IMR-90 (cell line): Measurements from ENCODE around the gene CGN.

ENCODE experiments used
- BHLHE40 ChIP-seq: fragments of 150-350 bp; IDR thresholded peaks from 2 replicates; pipeline ENCODE4 v1.6.1; 2016; ENCODE audit warnings: mild to moderate bottlenecking, low read depth, low read length
- POLR2A ChIP-seq: IDR thresholded peaks from 2 replicates; pipeline ENCODE4 v1.6.1; 2012; ENCODE audit warnings: mild to moderate bottlenecking, low read depth, low read length
- RAD21 ChIP-seq: IDR thresholded peaks from 2 replicates; pipeline ENCODE4 v1.6.1; 2012; ENCODE audit warnings: low read length, improper control_type of control experiment
- SMC3 ChIP-seq: fragments of 150-350 bp; IDR thresholded peaks from 2 replicates; pipeline ENCODE4 v1.6.1; 2016; ENCODE audit warnings: low read depth, mild to moderate bottlenecking, antibody characterized with exemption, low read length, moderate library complexity
- TF ChIP-seq, protein P1 (sequence below): conservative IDR thresholded peaks from 2 replicates; pipeline ENCODE4 v1.5.1; 2012; ENCODE audit warnings: mild to moderate bottlenecking, low read depth, low read length, improper control_type of control experiment
- TF ChIP-seq, protein P2 (sequence below): fragments of 150-350 bp; IDR thresholded peaks from 2 replicates; pipeline ENCODE4 v1.6.1; 2016; ENCODE audit warnings: low read depth, mild to moderate bottlenecking, low read length, moderate library complexity, borderline replicate concordance

DNA sequence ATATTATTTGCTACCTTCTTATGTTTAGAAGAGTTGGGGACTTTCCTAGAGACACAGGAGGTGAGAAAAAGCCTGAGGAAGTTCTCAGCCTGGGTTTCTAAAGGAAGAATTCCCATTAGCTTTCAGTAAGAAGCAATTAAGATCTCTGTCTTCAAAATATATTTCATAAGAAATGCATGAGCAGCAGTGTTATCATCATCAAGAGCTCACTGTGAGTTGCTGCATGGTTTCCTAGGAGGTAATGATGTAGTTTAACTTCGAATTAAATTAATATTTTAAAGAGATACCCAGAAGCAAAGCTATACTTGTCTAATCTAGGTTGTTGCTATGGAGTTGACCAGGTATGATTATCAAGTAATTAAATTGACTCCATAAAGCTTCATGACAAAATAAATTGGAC lies 46.2 kb upstream of the CGN start:
- TF ChIP-seq, protein P1, sequence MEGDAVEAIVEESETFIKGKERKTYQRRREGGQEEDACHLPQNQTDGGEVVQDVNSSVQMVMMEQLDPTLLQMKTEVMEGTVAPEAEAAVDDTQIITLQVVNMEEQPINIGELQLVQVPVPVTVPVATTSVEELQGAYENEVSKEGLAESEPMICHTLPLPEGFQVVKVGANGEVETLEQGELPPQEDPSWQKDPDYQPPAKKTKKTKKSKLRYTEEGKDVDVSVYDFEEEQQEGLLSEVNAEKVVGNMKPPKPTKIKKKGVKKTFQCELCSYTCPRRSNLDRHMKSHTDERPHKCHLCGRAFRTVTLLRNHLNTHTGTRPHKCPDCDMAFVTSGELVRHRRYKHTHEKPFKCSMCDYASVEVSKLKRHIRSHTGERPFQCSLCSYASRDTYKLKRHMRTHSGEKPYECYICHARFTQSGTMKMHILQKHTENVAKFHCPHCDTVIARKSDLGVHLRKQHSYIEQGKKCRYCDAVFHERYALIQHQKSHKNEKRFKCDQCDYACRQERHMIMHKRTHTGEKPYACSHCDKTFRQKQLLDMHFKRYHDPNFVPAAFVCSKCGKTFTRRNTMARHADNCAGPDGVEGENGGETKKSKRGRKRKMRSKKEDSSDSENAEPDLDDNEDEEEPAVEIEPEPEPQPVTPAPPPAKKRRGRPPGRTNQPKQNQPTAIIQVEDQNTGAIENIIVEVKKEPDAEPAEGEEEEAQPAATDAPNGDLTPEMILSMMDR = no peak
- TF ChIP-seq POLR2A = no peak
- TF ChIP-seq RAD21 = no peak
- TF ChIP-seq, protein P2, sequence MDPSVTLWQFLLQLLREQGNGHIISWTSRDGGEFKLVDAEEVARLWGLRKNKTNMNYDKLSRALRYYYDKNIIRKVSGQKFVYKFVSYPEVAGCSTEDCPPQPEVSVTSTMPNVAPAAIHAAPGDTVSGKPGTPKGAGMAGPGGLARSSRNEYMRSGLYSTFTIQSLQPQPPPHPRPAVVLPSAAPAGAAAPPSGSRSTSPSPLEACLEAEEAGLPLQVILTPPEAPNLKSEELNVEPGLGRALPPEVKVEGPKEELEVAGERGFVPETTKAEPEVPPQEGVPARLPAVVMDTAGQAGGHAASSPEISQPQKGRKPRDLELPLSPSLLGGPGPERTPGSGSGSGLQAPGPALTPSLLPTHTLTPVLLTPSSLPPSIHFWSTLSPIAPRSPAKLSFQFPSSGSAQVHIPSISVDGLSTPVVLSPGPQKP = no peak
- no peak for TF ChIP-seq BHLHE40
- no peak for TF ChIP-seq SMC3
